Measurements from ENCODE around the gene TRHDE. TPM values are rescaled to one million over a fixed set of nuclear protein-coding genes. Genes with fewer than 3 reads are reported as not detected.
"Not testable (repeated sequence)": the region's sequence is repeated elsewhere in the genome, so short reads cannot be mapped to it uniquely, and the experiment has no call there.

TRHDE gene
- total RNA-seq, 1 experiment from 2014 or later, result not detected

DNA sequence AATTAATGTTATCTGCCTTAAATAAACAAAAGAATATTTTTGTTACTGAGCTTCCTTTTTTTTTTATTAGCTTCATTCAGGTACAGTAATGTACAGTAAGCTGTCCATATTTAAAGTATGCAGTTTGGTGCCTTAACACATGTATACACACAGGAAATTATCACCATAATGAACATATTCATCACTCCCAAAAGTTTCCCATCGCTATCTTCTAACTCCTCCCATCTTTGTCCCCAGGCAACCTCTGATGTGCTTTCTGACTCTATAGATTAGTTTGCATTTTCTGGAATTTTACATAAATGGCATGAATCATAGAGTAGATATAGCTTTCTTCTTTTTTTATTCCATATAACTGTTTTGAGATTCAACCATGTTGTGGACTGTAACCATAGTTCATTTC is 193.0 kb downstream of the TRHDE start:
- in situ Hi-C loops (cut with HindIII; ENCODE audit: low pct_unique_long_range_greater_than_20kb, low sequenced_read_pairs), result no loop called here
- DNase-seq (ENCODE audit: low read depth, low spot score), result no peak

DNA sequence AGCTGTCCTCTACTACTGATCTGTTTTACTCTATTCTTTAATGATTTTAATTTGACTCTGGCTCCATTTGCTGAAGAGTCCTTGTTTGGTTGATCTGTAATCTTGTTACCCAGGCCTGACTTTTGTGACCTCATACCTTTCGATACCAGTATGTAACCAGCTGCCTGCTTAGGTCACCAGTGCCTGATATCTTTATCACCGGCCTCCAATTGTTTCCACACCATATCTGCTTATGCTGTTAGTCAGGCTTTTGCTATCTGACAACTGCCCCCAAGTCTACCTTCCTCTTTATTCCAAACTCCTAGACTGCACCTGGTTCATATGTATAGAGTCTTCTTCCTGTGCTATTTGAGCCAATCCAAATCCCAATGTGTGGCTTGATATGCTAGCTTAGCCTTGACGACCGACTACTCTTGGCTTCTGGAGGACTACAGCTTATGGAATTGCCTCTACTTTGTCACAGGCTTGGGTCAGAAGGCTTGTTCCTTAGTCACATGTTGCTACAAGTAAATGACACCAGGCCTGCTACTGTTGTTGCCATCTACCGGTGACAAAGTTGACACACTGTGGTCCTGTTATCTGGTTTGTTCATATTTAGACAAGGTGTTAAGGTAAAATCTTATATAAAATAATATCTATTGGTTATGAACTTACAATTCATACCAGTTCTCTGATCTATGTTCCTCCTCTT is 193.9 kb downstream of the TRHDE start:
- in situ Hi-C loops (cut with HindIII; ENCODE audit: low pct_unique_long_range_greater_than_20kb, low sequenced_read_pairs), result no loop called here
- no peak for DNase-seq (ENCODE audit: low read depth, low spot score)

DNA sequence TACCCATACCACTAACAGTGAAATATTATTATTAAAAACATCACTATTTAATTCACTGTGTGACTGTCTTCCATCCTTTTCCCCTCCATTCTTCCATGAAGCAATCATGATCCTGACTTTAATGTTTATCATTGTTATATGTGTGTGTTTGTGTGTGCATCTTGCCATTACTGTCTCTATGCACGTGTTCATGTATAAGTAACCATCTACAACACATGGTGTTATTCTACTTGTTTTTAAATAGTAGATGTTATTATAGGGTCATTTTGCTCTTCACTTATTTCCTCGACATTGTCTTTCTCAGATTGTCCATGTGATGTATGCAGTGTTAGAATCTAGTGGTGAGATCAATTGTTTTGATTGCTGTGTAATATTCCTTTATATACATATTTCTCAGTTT is 195.8 kb downstream of the TRHDE start:
- no peak for DNase-seq (ENCODE audit: low read depth, low spot score)
- in situ Hi-C loops (cut with HindIII; ENCODE audit: low pct_unique_long_range_greater_than_20kb, low sequenced_read_pairs), result no loop called here

DNA sequence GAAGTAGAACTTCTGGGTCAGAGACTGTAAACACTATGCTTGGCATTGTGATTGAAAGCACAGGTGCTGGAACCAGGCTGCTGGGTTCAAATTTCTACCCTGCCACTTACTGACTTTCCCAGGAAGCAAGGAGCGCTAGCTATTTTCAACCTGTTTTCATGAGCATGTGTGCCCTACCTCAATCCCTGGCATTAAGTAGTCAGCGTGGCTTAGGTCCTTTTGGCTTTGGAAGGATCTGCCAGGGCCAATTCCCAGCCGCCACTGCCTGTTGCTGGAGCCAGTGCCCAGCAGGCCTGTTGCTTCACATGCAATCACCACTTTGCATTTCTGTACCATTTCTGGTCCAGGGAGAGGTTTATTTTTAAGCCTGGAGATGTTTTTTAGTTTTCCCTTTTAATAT is 196.3 kb downstream of the TRHDE start:
- no peak for DNase-seq (ENCODE audit: low read depth, low spot score)
- in situ Hi-C loops (cut with HindIII; ENCODE audit: low pct_unique_long_range_greater_than_20kb, low sequenced_read_pairs), result no loop called here

DNA sequence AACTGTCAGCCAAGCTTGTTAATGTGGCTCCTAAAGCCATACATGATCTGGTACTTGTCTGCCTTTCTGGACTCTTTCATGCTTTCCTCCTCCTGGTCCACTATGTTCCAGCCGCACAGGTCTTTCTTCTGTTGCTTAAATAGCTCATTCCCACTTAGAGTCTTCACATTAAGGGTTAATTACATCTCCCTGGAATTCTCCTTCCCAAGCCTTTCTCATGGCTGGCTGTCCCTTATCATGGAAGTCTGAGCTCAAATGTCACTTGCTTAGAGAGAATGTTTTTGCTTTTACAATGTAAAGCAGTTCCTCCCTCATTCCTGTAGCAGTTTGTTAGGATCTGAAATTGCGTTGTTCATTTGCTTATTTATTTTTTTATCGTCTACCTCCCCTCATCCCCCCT is 199.6 kb downstream of the TRHDE start:
- DNase-seq (ENCODE audit: low read depth, low spot score), result no peak
- in situ Hi-C loops (cut with HindIII; ENCODE audit: low pct_unique_long_range_greater_than_20kb, low sequenced_read_pairs), result no loop called here

DNA sequence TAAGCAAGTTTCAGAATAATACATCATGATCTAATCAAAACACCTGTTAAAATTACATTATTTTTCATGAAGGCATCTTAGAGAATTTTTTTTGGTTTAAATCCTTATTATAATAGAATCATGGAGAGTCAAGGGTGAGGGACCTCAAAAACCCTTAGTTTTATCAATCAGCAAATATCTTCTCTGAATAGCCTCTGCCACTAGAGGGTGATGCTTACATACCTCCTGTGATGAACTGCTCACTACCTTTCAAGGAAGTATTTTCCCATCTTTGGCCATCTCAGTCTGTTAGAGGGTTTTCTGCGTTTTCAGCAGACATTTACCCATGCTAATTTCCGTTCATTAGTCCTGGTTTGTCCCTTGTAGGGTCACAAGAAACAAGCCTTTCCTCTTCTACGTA is 200.2 kb downstream of the TRHDE start:
- in situ Hi-C loops (cut with HindIII; ENCODE audit: low pct_unique_long_range_greater_than_20kb, low sequenced_read_pairs), result no loop called here
- DNase-seq (ENCODE audit: low read depth, low spot score), result no peak

DNA sequence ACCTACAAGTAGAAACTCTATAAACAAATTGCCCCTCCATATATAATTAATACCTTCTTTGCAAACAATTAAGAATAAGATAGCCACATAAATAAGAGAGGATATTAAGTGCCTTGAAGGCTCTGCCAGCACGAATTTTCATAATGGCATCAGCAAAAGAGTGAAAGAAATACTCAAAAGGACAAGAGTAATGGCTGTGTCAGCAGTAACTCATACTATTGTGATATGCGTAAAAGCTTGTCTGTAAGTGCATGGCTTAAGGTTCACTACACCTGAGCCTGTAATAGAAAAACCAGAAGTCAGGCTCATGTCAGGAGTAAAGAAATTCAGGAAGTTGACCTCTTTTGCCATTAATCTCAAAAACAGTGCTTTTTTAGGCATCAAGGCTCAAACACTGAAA is 204.1 kb downstream of the TRHDE start:
- in situ Hi-C loops (cut with HindIII; ENCODE audit: low pct_unique_long_range_greater_than_20kb, low sequenced_read_pairs), result no loop called here
- DNase-seq (ENCODE audit: low read depth, low spot score), result no peak

DNA sequence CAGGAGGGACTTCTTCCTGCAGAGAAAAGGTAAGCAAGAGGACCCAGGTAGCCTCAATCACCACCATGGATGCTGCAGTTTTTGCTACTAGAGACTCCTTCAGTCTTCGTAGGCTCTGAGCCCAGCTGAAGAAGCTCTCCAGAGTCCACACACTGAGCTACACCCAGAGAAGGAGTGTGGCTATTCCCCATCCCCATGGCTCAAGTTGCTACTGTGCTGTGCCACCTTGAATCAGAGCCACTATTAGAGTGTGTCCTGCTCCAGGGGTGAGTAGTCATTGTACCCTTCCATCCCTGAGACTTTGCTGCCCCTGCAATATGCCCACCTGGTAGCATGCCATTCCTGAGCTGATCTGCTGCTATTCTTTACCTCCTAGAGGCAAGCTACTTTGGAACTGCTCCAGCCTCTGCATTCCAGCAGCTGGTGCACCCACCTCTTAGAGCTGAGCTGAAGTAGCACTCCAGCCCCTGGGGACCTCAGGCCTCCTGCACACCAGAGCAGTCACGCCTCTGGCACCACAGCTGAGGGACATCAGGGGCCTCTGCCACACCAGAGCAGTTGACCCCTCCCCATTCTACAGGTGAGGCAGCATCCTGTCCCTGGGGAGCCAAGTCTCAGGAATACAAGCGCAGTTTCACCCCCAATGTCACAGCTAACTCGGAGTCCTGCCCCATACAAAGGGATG is 213.0 kb downstream of the TRHDE start:
- in situ Hi-C loops (cut with HindIII; ENCODE audit: low pct_unique_long_range_greater_than_20kb, low sequenced_read_pairs), result no loop called here
- DNase-seq (ENCODE audit: low read depth, low spot score), result no peak

DNA sequence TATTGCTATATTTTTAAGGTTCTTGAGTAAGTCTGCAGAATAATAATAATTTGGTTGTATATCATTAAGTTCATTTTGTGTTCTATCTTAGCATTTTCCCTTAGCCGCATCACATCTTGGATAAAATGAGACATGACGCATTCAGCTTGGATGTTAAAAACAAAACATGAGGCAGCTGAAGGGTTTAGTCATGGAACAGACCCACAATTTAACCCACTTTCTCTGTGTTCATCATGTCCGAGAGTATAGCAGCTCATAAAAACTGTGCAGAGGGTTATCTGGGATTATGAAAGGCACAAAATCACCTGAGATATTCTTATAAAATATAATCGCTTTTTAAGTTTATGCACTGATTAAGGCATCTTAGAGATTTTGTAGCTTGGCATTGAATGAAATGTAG is 219.3 kb downstream of the TRHDE start:
- no peak for DNase-seq (ENCODE audit: low read depth, low spot score)

DNA sequence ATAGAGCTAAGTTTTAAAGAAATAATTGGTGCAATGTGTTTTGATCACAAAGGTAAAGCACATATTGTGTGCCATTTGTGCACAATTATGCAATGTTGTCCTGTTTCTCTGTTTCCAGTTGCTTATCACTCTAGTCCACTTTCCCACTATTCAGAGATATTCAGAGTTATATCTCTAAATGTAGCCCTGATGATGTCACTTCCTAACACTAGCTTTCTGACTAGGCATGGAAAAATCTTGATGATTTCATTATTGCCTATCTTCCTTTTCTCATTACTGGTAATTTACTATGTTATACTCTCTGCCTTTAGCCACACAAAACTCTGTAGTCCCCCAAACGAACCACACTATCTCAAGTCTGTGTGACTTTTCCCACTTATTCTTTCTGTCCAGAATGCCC is 221.2 kb downstream of the TRHDE start:
- no peak for DNase-seq (ENCODE audit: low read depth, low spot score)

More for the DNA sequence above, 219.3 kb downstream of the TRHDE start:
- in situ Hi-C loops (cut with HindIII; ENCODE audit: low pct_unique_long_range_greater_than_20kb, low sequenced_read_pairs), result no loop called here

DNA sequence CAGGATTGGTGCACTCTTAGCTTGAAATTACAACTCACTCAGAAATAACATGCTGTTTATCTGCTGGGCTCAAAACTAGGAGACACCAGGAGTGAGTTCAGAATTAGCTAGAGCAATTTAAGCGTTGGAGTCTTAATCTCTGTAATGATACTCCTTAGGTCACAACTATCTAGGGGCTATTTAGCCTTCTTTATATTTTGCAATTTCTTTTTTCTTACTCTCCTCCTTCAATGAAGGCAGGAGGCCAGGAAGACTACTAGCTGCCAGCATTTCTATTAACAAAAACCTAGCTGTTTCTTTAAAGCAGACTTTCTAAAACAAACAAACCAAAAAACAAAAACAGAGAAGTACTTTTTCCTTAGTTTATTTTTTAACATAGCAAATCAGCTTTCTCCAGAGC is 226.2 kb downstream of the TRHDE start:
- DNase-seq (ENCODE audit: low read depth, low spot score), result no peak
- in situ Hi-C loops (cut with HindIII; ENCODE audit: low pct_unique_long_range_greater_than_20kb, low sequenced_read_pairs), result no loop called here

More for the DNA sequence above, 221.2 kb downstream of the TRHDE start:
- in situ Hi-C loops (cut with HindIII; ENCODE audit: low pct_unique_long_range_greater_than_20kb, low sequenced_read_pairs), result no loop called here

DNA sequence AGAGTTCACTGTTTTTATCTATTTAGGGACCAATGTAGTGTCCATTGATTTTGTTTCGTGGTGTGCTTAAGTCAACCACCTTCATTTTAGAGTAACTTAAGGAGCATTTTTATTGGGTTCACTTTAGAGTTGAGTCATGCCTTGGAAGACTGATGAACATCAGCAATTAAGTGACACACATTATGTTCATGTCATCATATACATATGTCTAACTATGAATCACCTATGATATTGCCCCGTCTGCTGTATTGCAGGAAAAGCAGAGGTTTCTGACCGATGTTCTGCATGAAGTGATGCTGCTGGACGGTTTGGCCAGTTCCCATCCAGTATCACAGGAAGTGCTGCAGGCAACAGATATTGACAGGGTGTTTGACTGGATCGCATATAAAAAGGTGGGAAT is 227.1 kb downstream of the TRHDE start:
- no peak for DNase-seq (ENCODE audit: low read depth, low spot score)
- in situ Hi-C loops (cut with HindIII; ENCODE audit: low pct_unique_long_range_greater_than_20kb, low sequenced_read_pairs), result no loop called here

DNA sequence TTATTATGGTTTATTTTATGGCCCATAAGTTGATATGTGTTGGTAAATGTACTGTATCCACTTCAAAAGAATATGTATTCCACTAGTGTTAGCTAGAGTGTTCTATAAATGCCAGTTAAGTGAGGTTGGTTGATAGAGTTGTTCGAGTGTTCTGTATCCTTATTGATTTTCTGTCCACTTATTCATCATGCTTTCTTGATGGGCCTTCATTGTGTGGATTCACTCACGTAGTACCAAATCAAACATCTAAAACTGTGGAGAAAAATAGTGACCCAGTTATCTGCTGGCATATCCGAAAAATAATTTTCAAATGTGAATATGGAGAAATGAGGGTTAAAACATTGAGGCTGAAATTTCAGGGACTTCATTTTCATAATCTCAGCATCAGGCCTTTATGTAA is 230.4 kb downstream of the TRHDE start:
- DNase-seq (ENCODE audit: low read depth, low spot score), result no peak

DNA sequence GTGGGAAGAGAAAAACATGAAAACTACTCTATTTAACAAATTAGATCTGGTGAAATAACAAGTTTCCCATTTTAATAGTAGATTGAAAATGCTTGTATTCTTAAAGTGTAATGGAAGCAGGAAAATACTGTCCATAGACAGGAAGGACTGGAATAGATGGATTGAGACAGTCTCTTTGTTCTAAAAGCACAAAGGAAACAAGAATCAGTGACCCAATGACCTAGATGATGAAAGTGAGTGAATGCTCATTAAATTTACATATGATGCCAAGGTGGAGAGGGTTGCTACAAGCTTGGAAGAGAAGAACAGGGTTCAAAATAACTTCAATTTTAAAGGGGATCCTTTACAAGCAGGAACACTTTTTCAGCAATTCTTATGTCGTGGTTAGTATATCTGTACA is 233.1 kb downstream of the TRHDE start:
- in situ Hi-C loops (cut with HindIII; ENCODE audit: low pct_unique_long_range_greater_than_20kb, low sequenced_read_pairs), result no loop called here
- no peak for DNase-seq (ENCODE audit: low read depth, low spot score)

More for the DNA sequence above, 230.4 kb downstream of the TRHDE start:
- in situ Hi-C loops (cut with HindIII; ENCODE audit: low pct_unique_long_range_greater_than_20kb, low sequenced_read_pairs), result no loop called here

DNA sequence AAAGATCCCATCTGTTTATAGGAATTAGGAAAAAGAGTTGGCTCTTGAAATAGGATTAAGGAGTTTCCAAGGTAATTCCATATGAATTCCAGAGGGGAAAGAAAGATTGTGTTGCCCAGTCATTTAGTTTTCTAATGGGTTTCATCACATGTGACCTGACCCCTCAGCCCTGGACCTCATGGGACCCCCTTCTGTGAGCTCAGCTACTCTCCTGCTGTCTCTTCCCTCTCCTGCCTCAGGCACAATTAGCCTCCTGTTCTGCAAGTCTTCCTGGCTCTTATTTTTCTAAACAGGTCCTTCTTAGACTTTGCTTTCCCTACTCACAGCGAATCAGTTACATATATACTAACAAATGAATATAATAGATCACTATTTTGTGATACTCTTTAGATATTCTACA is 237.7 kb downstream of the TRHDE start:
- no peak for DNase-seq (ENCODE audit: low read depth, low spot score)
- in situ Hi-C loops (cut with HindIII; ENCODE audit: low pct_unique_long_range_greater_than_20kb, low sequenced_read_pairs), result no loop called here

DNA sequence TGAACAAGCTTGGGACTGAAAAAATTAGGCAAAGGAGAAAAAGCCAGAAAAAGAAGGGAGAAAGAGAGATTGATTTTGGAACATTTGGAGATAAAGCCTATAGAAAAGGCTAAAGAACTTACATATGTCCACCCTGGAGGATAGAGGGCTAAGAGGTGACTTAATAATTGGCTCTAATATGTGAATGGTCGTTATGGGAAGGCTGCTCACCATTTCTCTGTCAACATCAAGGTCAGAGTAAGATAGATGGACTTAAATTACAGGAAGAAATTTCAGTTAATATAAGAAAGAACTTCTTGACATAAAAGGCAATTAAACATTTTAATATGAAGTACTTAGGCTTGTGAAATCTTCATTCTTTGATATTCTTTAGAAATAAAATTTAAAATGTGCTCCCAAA is 238.6 kb downstream of the TRHDE start:
- no peak for DNase-seq (ENCODE audit: low read depth, low spot score)
- in situ Hi-C loops (cut with HindIII; ENCODE audit: low pct_unique_long_range_greater_than_20kb, low sequenced_read_pairs), result no loop called here

DNA sequence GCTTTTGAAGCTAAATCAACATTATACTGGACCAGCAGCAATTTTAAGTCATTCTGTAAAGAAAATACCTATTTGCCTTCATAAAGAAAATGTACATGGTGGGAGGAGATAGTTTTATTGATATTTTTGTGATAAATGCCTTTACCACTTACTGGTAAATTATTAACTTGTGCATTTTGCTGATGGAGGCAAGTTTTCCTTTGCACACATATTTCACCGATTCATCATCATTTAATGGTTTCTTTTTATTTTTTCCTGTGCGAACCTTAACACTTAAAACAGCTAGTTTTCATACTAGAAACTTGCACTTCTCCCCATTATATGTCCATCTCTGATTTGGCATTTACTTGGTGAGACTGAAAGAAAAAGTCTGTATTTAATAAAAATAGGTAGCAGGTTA is 239.3 kb downstream of the TRHDE start:
- in situ Hi-C loops (cut with HindIII; ENCODE audit: low pct_unique_long_range_greater_than_20kb, low sequenced_read_pairs), result no loop called here

DNA sequence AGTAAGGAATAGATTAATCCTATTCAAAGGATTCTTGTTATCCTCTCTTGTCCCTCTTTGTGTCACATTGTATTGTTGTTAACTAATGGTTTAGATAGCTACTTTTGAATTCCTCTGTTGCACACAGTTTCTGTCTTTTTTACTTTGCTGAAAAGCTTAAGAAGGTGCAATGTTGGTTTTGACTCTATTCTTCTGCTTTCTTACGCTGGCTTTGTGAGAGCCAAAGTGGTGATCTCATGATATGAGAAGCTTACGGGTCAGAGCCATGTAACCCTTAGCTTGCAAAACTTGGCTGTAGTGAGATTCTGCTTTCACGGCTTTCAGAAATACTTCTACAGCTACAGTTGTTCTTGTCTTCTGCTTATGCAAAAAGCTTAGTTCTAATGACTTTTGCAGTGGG is 239.7 kb downstream of the TRHDE start:
- no peak for DNase-seq (ENCODE audit: low read depth, low spot score)
- in situ Hi-C loops (cut with HindIII; ENCODE audit: low pct_unique_long_range_greater_than_20kb, low sequenced_read_pairs), result no loop called here

More for the DNA sequence above, 239.3 kb downstream of the TRHDE start:
- no peak for DNase-seq (ENCODE audit: low read depth, low spot score)

DNA sequence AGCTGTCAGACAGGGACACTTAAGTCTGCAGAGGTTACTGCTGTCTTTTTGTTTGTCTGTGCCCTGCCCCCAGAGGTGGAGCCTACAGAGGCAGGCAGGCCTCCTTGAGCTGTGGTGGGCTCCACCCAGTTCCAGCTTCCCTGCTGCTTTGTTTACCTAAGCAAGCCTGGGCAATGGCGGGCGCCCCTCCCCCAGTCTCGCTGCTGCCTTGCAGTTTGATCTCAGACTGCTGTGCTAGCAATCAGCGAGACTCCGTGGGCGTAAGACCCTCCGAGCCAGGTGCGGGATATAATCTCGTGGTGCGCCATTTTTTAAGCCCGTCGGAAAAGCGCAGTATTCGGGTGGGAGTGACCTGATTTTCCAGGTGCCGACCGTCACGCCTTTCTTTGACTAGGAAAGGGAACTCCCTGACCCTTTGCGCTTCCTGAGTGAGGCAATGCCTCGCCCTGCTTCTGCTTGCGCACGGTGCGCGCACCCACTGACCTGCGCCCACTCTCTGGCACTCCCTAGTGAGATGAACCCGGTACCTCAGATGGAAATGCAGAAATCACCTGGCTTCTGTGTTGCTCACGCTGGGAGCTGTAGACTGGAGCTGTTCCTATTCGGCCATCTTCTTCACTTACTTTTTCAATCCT is 248.0 kb downstream of the TRHDE start:
- in situ Hi-C loops (cut with HindIII; ENCODE audit: low pct_unique_long_range_greater_than_20kb, low sequenced_read_pairs); DNase-seq (ENCODE audit: low read depth, low spot score): not testable (repeated sequence)
